NCI-H2196 treated with DMSO at 0.1 percent for 48 hours (cell line): ENCODE results near the gene ATG9B.
"Not testable (repeated sequence)": the region's sequence is repeated elsewhere in the genome, so short reads cannot be mapped to it uniquely, and the experiment has no call there.

ENCODE experiments used
- DNase-seq: peaks from one replicate; lab custom pipeline; 2025; ENCODE audit not compliant: unreplicated experiment; lab: John Stamatoyannopoulos, UW

The ATG9B gene

DNA sequence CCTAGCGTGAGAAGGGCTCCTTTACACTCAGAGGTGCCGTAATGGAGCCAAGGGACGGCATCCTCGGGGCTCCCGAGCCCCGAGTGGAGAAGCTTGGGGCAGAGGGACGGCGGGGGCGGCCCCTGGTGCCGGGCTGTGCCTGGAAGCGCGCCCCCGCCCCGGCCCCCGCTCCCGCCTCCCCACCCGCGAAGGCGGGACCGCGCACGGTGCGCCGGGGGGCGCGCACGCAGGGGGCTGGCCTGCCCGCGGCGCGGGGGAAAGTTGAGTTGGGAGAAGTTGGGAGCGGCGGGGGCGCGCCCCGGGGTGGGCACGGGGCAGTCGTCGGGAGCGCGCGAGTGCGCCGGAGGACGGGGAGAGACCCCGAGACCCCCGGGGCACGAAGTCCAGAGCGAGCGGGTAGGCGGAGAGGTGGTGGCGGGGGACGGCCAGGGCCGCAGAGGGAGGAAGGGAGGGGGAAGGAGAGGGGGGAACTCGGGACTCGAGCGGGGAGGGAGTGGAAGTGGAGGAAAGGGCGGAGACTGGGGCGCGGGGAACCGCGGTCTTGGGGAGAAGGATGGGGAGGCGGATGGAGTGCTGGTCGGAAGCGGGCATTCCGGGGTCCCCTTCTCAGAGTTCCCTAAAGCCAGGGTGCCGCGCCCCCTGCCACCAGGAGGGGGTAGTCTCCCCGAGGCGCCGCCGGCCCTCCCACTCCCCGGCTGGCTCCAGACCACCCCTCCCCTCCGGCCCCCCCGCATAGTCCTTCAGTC lies 35.2 kb upstream of the ATG9B start, which contains the start of gene SLC4A2:
Gene SLC4A2, plus strand, starts transcription at position 223 of the 746 bp plus-strand sequence. CDS start 2,399 bp downstream, outside the sequence.
- DNase-seq = peak; percentile 7

GRCh38 chr7:151058781-151059366 lies 34.6 kb upstream of the ATG9B start:
- no peak for DNase-seq

GRCh38 chr7:151057989-151058780 lies 33.9 kb upstream of the ATG9B start:
- peak; percentile 88 for DNase-seq

DNA sequence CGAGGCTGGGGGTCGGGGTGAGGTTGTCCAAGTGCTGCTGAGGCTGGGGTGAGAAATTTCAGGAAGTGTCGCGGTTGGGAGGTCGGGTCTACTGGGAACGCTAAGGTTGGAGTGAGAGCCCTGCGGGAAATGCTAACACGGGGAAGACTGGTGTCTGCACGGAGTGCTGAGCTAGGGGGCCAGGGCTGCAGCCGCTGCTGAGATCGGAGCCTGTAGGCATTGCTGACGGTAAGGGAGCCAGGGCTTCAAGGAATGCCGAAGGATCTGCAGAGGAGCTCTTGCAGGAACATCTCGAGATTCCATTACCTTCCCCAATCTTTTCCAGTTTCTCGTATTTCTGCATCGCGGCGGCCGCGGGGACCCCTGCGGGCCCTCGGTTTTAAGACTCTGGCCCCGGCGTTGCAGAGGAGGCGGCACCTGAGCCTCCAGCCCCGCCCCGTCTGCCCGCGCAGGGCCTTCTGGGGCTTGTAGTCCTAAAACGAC lies 33.3 kb upstream of the ATG9B start, which contains the start of gene CDK5:
Gene CDK5, minus strand, starts transcription at position 392 of the 483 bp plus-strand sequence. Its CDS starts 49 bp downstream, at position 343.
- no peak for DNase-seq

DNA sequence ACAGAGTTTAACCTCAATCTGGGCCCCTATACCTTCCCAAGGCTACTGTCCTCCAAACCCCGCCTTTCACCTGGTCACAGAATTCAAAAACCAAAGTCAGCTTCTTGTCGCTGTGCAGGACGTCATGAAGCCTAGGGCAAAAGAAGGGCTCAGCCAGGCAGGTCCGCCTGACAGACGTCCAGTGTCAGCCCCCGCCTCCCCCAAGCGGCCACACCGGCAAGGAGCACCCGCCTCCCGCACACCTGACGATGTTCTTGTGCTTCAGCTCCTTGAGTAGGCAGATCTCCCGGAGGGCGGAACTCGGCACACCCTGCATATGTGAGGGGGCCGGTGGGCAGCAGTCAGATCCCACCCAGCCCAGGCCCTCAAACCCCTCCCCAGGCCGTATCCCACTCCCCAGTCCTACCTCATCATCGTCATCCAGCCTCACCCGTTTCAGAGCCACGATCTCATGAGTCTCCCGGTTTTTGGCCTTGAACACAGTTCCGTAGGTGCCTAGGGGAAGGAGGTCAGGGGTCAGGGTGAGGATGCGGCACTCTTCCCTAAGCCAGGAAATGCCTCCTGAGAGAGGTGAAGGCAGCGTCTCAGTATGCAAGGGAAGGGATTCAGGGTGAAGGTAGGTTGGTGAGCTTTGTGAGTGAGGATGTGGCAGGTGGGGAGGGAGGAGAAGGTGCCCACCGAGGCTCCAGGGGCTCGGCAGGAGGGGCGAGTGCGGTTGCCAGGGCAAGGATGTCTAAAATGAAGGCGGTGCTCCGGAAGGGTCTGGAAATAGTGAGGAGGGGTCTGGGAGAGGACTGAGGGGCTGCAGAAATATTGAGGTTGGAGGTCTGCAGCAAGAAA lies 32.6 kb upstream of the ATG9B start:
- no peak for DNase-seq

DNA sequence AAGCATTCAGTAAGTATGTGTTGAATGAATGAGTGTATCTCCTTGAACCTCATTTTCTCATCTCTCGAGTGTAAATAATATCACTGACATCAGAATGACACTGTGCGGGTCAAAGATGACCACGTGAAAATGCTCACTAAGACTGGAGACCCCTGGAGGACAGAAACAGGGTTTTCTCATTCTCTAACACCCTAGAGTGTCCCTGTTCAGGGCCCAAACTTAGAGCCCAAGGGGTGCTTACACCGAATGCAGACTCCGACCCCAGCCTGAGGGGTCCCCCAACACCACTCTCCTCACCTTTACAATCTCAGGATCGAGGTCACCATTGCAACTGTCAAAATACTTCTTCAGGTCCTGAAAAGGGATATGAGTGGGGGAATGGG lies 32.0 kb upstream of the ATG9B start:
- no peak for DNase-seq

GRCh38 chr7:151053751-151054150 lies 29.5 kb upstream of the ATG9B start:
- DNase-seq = no peak

DNA sequence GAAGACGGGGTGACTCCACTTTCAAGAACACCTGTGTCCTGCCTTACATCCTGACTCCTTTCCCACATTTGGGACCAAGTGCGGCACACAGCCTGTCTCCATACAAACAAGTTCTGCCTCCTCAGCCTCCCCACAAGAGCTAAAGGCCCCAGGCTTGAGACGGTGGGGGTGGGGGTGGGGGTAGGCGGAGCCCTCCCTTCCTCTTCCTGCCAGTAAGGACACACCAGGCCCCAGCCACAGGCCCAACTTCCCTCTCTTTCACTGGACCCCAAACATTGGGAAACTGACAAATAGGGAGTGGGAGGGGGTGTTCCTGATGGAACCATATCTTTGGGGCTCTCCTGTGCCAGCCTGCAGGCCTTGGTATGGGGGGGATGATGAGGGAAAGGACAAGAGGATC lies 28.8 kb upstream of the ATG9B start:
- no peak for DNase-seq

DNA sequence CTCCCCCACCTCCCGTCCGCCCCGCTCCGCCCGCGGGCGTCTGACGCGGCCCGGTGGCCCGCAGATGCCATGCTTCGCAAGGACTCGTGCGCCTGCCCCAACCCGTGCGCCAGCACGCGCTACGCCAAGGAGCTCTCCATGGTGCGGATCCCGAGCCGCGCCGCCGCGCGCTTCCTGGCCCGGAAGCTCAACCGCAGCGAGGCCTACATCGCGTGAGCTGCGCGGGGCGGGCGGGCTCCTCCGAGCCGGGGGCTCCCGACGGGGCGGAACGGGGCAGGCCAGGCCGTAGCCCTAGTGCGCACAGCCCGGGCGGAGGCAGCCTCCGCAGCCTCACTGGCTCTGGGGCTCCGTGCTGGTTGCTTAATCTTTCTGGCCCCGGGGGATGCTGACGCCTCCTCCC lies 26.8 kb upstream of the ATG9B start:
- DNase-seq = no peak

- DNase-seq = no peak
These were observed 24.7 kb upstream of the ATG9B start for GRCh38 chr7:151048911-151049463.

GRCh38 chr7:151047976-151048815 lies 23.9 kb upstream of the ATG9B start, which contains the start of gene ASIC3:
ASIC3 (plus strand) TSS chr7:151048531; CDS start chr7:151048886, 355 bp downstream.
- DNase-seq = no peak

GRCh38 chr7:151046603-151047573 lies 22.6 kb upstream of the ATG9B start:
- no peak for DNase-seq

DNA sequence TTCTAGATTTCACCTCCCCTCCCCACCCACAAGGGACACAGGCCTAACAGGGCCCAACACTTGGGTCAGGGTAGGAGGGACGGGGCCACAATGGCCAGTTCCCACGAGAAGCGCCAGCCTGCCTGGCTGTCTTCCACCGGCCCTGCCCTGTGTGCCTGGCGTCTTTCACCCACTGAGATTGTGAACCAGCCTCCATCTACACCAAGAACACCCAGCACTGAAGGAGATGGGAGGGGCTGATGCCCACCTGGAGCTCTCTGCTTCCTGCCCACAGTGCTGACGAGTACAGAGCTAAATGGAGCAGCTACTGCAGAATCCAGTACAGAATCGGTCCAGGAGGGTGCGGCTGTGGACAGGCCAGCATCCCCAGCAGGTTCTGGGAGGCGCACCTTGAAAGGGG lies 21.7 kb upstream of the ATG9B start:
- no peak for DNase-seq

DNA sequence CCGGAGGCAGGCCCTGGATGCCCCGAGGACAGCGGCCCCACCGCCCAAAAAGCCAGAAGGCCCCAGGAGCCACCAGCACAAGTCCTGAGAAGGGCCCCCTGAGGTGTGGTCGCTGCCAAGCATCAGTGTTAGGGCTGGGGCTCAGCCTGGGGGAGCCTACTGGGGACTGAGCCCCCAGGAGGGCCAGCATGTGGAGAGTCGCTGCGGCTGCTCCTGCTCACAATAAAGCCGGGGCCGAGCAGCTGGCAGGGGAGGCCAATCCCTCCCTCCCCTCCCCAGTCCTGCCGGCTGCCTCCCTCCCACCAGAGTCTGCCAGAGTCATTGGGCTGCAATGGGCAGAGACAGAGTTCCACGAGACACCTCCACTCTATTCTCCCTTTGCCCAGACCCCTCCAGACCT lies 21.0 kb upstream of the ATG9B start:
- DNase-seq = no peak

DNA sequence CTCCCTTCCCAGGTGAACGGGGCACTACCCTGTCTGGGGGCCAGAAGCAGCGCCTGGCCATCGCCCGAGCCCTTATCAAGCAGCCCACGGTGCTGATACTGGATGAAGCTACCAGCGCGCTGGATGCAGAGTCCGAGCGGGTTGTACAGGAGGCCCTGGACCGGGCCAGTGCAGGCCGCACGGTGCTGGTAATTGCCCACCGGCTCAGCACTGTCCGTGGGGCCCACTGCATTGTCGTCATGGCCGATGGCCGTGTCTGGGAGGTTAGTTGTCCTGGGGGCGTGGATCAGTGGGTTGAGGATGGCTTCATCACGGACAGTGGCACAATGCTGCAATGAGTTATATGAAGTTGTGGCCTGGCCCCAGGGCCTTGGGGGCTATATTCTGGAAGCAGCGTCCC lies 19.7 kb upstream of the ATG9B start:
- DNase-seq = no peak

DNA sequence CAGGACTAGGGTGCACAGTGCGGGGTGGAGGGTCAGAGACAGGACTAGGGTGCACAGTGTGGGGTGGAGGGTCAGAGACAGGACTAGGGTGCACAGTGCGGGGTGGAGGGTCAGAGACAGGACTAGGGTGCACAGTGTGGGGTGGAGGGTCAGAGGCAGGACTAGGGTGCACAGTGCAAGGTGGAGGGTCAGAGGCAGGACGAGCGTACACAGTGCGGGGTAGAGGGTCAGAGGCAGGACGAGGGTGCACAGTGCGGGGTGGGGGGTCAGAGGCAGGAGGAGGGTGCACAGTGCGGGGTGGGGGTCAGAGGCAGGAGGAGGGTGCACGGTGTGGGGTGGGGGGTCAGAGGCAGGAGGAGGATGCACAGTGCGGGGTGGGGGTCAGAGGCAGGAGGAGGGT lies 19.2 kb upstream of the ATG9B start:
- not testable (repeated sequence) for DNase-seq

DNA sequence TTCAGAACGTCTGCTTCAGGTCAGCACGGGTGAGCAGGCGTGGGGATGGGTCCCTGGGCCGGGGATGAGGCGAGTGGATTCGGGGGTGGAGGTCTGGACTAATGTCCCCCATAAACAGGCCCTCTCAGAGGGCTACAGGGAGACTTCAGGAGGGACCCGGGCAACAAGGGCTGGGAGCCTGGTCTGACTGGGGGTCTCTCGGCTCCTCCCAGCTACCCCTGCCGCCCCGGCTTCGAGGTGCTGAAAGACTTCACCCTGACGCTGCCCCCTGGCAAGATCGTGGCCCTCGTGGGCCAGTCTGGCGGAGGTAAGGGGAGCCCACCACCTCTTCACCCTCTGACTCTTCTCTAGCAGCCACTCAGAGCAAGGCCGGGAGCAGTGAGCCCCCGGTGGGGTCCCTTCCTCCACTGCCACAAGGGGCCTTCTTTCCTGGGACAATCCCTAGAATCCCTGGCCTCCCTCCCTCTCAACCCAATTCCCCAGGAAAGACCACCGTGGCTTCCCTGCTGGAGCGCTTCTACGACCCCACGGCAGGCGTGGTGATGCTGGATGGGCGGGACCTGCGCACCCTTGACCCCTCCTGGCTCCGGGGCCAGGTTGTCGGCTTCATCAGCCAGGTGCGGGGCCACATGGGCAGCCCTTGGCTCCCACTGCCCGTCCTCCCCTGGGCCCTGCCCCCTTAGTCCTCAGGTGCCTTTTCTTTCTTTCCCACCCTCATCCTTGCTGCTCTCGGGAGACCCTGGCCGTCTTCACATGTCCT lies 16.5 kb upstream of the ATG9B start:
- DNase-seq = no peak
